ENCODE data around the gene EPB41L3. TPM values are rescaled to one million over a fixed set of nuclear protein-coding genes. Genes with fewer than 3 reads are reported as not detected.
"Not testable (repeated sequence)": the region's sequence is repeated elsewhere in the genome, so short reads cannot be mapped to it uniquely, and the experiment has no call there.

Gene EPB41L3
- total and polyA plus RNA-seq, 11 donors: 2.7 to 45.6 (median 7.9) TPM

DNA sequence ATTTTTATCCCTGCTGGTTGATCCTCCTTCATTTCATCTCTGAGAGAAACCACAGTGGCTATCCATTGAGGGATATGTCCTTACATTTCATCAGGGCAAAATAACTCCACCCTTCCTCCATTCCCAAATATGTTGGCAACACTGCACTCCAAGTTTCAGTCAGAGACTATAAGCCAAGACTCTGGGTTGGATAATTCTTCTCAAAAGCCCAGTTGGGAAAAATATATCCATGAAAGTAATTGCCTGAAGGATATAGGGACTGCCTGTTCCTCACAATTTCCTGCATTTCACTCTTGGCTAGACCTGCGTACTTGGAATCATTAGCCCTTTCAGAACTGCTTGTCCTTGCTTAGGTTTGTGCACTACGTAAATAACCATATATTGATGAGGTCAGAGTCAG, 27.9 kb upstream of the EPB41L3 start:
- ATAC-seq (no peak), DNase-seq (no peak)
- 62 to 79% (median 76%) methylated on average over 2 of the region's 2 CpGs for WGBS, 4 donors
- Histone ChIP-seq H3K9me3 (no peaks in the 10 kb centered on the region), H3K27ac (no peak overlapping the region), H3K36me3 (no peaks in the 10 kb centered on the region), H3K4me1 (peaks cover 0 to 10% (median 0%) of the 10 kb centered on the region in 12 donors), H3K27me3 (no peaks in the 10 kb centered on the region), H3K4me3 (no peak overlapping the region)
- intact Hi-C loops (cut with DNase I): no loop called here
- TF ChIP-seq, protein P1, sequence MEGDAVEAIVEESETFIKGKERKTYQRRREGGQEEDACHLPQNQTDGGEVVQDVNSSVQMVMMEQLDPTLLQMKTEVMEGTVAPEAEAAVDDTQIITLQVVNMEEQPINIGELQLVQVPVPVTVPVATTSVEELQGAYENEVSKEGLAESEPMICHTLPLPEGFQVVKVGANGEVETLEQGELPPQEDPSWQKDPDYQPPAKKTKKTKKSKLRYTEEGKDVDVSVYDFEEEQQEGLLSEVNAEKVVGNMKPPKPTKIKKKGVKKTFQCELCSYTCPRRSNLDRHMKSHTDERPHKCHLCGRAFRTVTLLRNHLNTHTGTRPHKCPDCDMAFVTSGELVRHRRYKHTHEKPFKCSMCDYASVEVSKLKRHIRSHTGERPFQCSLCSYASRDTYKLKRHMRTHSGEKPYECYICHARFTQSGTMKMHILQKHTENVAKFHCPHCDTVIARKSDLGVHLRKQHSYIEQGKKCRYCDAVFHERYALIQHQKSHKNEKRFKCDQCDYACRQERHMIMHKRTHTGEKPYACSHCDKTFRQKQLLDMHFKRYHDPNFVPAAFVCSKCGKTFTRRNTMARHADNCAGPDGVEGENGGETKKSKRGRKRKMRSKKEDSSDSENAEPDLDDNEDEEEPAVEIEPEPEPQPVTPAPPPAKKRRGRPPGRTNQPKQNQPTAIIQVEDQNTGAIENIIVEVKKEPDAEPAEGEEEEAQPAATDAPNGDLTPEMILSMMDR (IDR thresholded peaks at IDR 0.05): no peak
- no peak for TF ChIP-seq POLR2A (IDR thresholded peaks at IDR 0.05)

- ATAC-seq; H3K27me3 ChIP-seq; DNase-seq; H3K9me3 ChIP-seq; intact Hi-C loops (cut with DNase I); H3K36me3 ChIP-seq; H3K4me3 ChIP-seq; H3K4me1 ChIP-seq; H3K27ac ChIP-seq: not testable (repeated sequence)
- 59 to 69% (median 64%) methylated on average over 2 of the region's 2 CpGs for WGBS, 4 donors
These were observed 26.8 kb upstream of the EPB41L3 start for GRCh38 chr18:5570613-5571012.

DNA sequence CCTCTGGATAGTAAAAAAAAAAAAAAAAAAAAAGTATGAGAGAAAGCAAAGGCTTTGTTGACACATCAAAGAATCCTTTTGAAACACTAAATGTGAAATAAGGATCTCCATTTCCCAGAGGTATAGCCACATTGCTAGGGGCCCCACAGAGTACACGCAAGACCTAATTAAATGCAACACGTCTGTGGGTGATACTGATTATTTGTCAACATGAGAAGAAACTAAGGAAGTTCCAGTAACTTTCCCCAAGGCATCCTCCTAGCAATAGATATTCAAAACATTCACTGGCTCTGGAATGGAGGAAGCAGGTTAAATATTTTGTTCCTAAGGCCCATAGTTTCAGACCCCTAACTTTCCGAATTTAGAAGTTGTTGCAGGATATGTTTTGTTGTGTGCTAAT, 24.6 kb upstream of the EPB41L3 start:
- 60 to 71% (median 65%) methylated on average over 3 of the region's 3 CpGs for WGBS, 4 donors
- DNase-seq (no peak), ATAC-seq (no peak)
- H3K4me1 ChIP-seq: peaks cover 0 to 10% (median 0%) of the 10 kb centered on the region in 12 donors
- intact Hi-C loops (cut with DNase I): loop anchor here in 1 of 10 donors (10.0 kb wide), 1 partner anchor 64 kb away; no protein-coding TSS in a partner anchor
- H3K4me3 ChIP-seq: no peak overlapping the region
- H3K27me3 ChIP-seq: no peaks in the 10 kb centered on the region
- H3K27ac ChIP-seq: no peak overlapping the region
- no peak for TF ChIP-seq POLR2A (IDR thresholded peaks at IDR 0.05)
- TF ChIP-seq, protein P1 (IDR thresholded peaks at IDR 0.05): no peak
- H3K9me3 ChIP-seq: no peaks in the 10 kb centered on the region
- H3K36me3 ChIP-seq: no peaks in the 10 kb centered on the region

DNA sequence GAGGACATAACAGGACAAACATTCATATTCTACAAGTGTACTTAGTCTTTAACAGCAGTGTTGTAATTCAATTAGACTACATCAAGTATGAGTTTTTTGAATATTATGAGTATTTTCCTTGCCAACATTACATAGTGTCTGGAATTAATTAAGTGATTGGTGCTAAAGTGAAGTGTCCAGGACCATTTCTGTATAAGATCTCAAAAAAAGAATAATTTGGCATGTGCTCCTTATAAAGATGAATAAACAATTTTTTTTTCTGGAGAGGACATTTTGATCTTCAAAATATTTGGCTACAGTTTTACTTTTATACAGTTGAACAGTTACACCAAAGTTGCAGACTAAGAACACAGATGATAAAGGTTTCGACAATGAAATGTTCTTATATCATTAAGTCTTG, 15.1 kb upstream of the EPB41L3 start:
- no peaks in the 10 kb centered on the region for H3K27me3 ChIP-seq
- no peaks in the 10 kb centered on the region for H3K36me3 ChIP-seq
- DNase-seq (no peak), ATAC-seq (no peak)
- 86 to 88% (median 87%) methylated on average over 1 of the region's 1 CpG for WGBS, 4 donors
- intact Hi-C loops (cut with DNase I): no loop called here
- no peaks in the 10 kb centered on the region for H3K9me3 ChIP-seq
- H3K27ac ChIP-seq: no peak overlapping the region
- TF ChIP-seq, protein P1 (IDR thresholded peaks at IDR 0.05): no peak
- TF ChIP-seq POLR2A (IDR thresholded peaks at IDR 0.05): no peak
- H3K4me3 ChIP-seq: no peak overlapping the region
- H3K4me1 ChIP-seq: peaks cover 0 to 5% (median 0%) of the 10 kb centered on the region in 12 donors

- no peaks in the 10 kb centered on the region for H3K36me3 ChIP-seq
- WGBS, 4 donors: 68 to 80% (median 73%) methylated on average over 8 of the region's 8 CpGs
- H3K9me3 ChIP-seq: no peaks in the 10 kb centered on the region
- DNase-seq (peak in 3 of 5 donors; percentile 23 to 45 (median 44)), ATAC-seq (peak; percentile 42 to 90 (median 59))
- H3K4me3 ChIP-seq: no peak overlapping the region
- TF ChIP-seq POLR2A (IDR thresholded peaks at IDR 0.05): no peak
- TF ChIP-seq, protein P1 (IDR thresholded peaks at IDR 0.05): peak in 1 of 12 donors; percentile 5
- H3K27me3 ChIP-seq: no peaks in the 10 kb centered on the region
- peak overlapping the region in 2 of 12 donors; percentile 16 to 33 for H3K27ac ChIP-seq
- H3K4me1 ChIP-seq: peaks cover 0 to 5% (median 0%) of the 10 kb centered on the region in 12 donors
- intact Hi-C loops (cut with DNase I): no loop called here
These were observed 12.6 kb upstream of the EPB41L3 start for GRCh38 chr18:5556310-5556974.
